RWPE2 (cell line): Measurements from ENCODE around the gene DEDD2.

ENCODE experiments used
- ATAC-seq: fragments of 200-7000 bp; cut with Tn5 transposase; 3 replicates; pipeline ENCODE4 v1.9.1; 2021; ENCODE audit warnings: low read depth
- DNase-seq: peaks from one replicate; pipeline ENCODE4 v3.0.0-alpha.2; 2020; ENCODE audit warnings: low spot score
- H3K27ac ChIP-seq: fragments of 450-650 bp; 2 replicates; pipeline ENCODE4 v1.5.1; 2017; ENCODE audit warnings: mild to moderate bottlenecking; ENCODE audit not compliant: poor library complexity, severe bottlenecking
- H3K27me3 ChIP-seq: fragments of 250-450 bp; sonication (Bioruptor Pico); 2 replicates; pipeline ENCODE4 v1.5.1; 2021; ENCODE audit warnings: mild to moderate bottlenecking, moderate library complexity; ENCODE audit not compliant: insufficient read depth, poor library complexity, severe bottlenecking
- H3K36me3 ChIP-seq: fragments of 250-450 bp; sonication (Bioruptor Pico); 2 replicates; pipeline ENCODE4 v1.5.1; 2020; ENCODE audit warnings: low read depth, mild to moderate bottlenecking, moderate library complexity
- H3K4me1 ChIP-seq: fragments of 250-450 bp; sonication (Bioruptor Pico); 2 replicates; pipeline ENCODE4 v1.5.1; 2021; ENCODE audit warnings: mild to moderate bottlenecking, moderate library complexity; ENCODE audit not compliant: insufficient read depth, poor library complexity, severe bottlenecking
- H3K4me3 ChIP-seq: fragments of 250-450 bp; sonication (Bioruptor Pico); 2 replicates; pipeline ENCODE4 v1.5.1; 2021; ENCODE audit warnings: mild to moderate bottlenecking, moderate library complexity; ENCODE audit not compliant: severe bottlenecking
- H3K9me3 ChIP-seq: fragments of 250-450 bp; sonication (Bioruptor Pico); 2 replicates; pipeline ENCODE4 v1.5.1; 2021; ENCODE audit warnings: mild to moderate bottlenecking, moderate library complexity; ENCODE audit not compliant: severe bottlenecking
- TF ChIP-seq, protein P1 (sequence below): fragments of 450-650 bp; IDR thresholded peaks from one replicate; pipeline ENCODE4 v1.5.1; 2017; ENCODE audit warnings: mild to moderate bottlenecking, moderate library complexity; ENCODE audit not compliant: poor library complexity, severe bottlenecking

The DEDD2 gene

GRCh38 chr19:42178791-42179674, 38.4 kb downstream of the DEDD2 start:
- DNase-seq: no peak
- TF ChIP-seq, protein P1, sequence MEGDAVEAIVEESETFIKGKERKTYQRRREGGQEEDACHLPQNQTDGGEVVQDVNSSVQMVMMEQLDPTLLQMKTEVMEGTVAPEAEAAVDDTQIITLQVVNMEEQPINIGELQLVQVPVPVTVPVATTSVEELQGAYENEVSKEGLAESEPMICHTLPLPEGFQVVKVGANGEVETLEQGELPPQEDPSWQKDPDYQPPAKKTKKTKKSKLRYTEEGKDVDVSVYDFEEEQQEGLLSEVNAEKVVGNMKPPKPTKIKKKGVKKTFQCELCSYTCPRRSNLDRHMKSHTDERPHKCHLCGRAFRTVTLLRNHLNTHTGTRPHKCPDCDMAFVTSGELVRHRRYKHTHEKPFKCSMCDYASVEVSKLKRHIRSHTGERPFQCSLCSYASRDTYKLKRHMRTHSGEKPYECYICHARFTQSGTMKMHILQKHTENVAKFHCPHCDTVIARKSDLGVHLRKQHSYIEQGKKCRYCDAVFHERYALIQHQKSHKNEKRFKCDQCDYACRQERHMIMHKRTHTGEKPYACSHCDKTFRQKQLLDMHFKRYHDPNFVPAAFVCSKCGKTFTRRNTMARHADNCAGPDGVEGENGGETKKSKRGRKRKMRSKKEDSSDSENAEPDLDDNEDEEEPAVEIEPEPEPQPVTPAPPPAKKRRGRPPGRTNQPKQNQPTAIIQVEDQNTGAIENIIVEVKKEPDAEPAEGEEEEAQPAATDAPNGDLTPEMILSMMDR: no peak

GRCh38 chr19:42177686-42178019, 39.8 kb downstream of the DEDD2 start:
- Histone ChIP-seq H3K36me3 (no peaks in the 10 kb centered on the region), H3K4me1 (no peaks in the 10 kb centered on the region), H3K27ac (no peak overlapping the region), H3K27me3 (peaks cover 43% of the 10 kb centered on the region), H3K4me3 (no peak overlapping the region), H3K9me3 (no peaks in the 10 kb centered on the region)
- DNase-seq: no peak
- no peak for ATAC-seq
- TF ChIP-seq, protein P1: no peak

More at GRCh38 chr19:42178791-42179674, 38.4 kb downstream of the DEDD2 start:
- H3K27me3 ChIP-seq: peaks cover 43% of the 10 kb centered on the region
- no peaks in the 10 kb centered on the region for H3K36me3 ChIP-seq
- no peaks in the 10 kb centered on the region for H3K4me1 ChIP-seq
- H3K4me3 ChIP-seq: no peak overlapping the region
- H3K27ac ChIP-seq: no peak overlapping the region
- ATAC-seq: no peak
- no peaks in the 10 kb centered on the region for H3K9me3 ChIP-seq

GRCh38 chr19:42176990-42177685, 40.3 kb downstream of the DEDD2 start:
- Histone ChIP-seq H3K36me3 (no peaks in the 10 kb centered on the region), H3K4me3 (peak overlapping the region; percentile 29), H3K27me3 (peaks cover 43% of the 10 kb centered on the region), H3K4me1 (no peaks in the 10 kb centered on the region), H3K9me3 (no peaks in the 10 kb centered on the region), H3K27ac (no peak overlapping the region)
- ATAC-seq: peak; percentile 92
- TF ChIP-seq, protein P1: peak; percentile 61
- no peak for DNase-seq

- no peaks in the 10 kb centered on the region for H3K9me3 ChIP-seq
- ATAC-seq: peak; percentile 61
- H3K4me1 ChIP-seq: no peaks in the 10 kb centered on the region
- DNase-seq: no peak
- H3K4me3 ChIP-seq: peak overlapping the region; percentile 29
- TF ChIP-seq, protein P1: no peak
- no peak overlapping the region for H3K27ac ChIP-seq
- peaks cover 43% of the 10 kb centered on the region for H3K27me3 ChIP-seq
- no peaks in the 10 kb centered on the region for H3K36me3 ChIP-seq
Observed at GRCh38 chr19:42176649-42176989, 40.9 kb downstream of the DEDD2 start.
